ENCODE data around the gene RFFL. TPM values are rescaled to one million over a fixed set of nuclear protein-coding genes. Genes with fewer than 3 reads are reported as not detected.

The RFFL gene
- total RNA-seq, 4 donors from 2014 or later: 51.1 to 145 (median 96.1) TPM

- intact Hi-C loops (cut with DNase I): no loop called here
- TF ChIP-seq CTCF (IDR thresholded peaks at IDR 0.05): no peak
- TF ChIP-seq POLR2A (IDR thresholded peaks at IDR 0.05): no peak
- WGBS, 2 donors: 92 to 94% methylated on average over 2 of the region's 2 CpGs
- H3K36me3 ChIP-seq: no peaks in the 10 kb centered on the region
- peak overlapping the region in 2 of 3 donors; percentile 72 for H3K27ac ChIP-seq
- peaks cover 29 to 49% of the 10 kb centered on the region in 2 donors for H3K4me1 ChIP-seq
- no peak overlapping the region for H3K4me3 ChIP-seq (replicated peaks in 1 of 3)
- H3K27me3 ChIP-seq: no peaks in the 10 kb centered on the region
- H3K9me3 ChIP-seq: no peaks in the 10 kb centered on the region
- DNase-seq: no peak
These were observed 4.7 kb upstream of the RFFL start for GRCh38 chr17:35068249-35068648.

GRCh38 chr17:35065880-35066279 lies 2.4 kb upstream of the RFFL start:
- H3K27me3 ChIP-seq: no peaks in the 10 kb centered on the region
- no peaks in the 10 kb centered on the region for H3K36me3 ChIP-seq
- no peak for DNase-seq
- peak overlapping the region in 2 of 3 donors; percentile 92 to 93 for H3K27ac ChIP-seq
- intact Hi-C loops (cut with DNase I): no loop called here
- TF ChIP-seq CTCF (IDR thresholded peaks at IDR 0.05) (no peak), POLR2A (IDR thresholded peaks at IDR 0.05) (no peak)
- WGBS, 2 donors: 95 to 96% methylated on average over 4 of the region's 4 CpGs
- no peaks in the 10 kb centered on the region for H3K9me3 ChIP-seq
- peaks cover 41 to 72% of the 10 kb centered on the region in 2 donors for H3K4me1 ChIP-seq
- no peak overlapping the region for H3K4me3 ChIP-seq (replicated peaks in 1 of 3)

- peak overlapping the region; percentile 91 to 93 (median 92) for H3K27ac ChIP-seq
- H3K4me3 ChIP-seq (replicated peaks in 1 of 3): no peak overlapping the region
- H3K27me3 ChIP-seq: no peaks in the 10 kb centered on the region
- H3K36me3 ChIP-seq: no peaks in the 10 kb centered on the region
- WGBS, 2 donors: 87 to 91% methylated on average over 3 of the region's 3 CpGs
- intact Hi-C loops (cut with DNase I): no loop called here
- no peaks in the 10 kb centered on the region for H3K9me3 ChIP-seq
- DNase-seq: no peak
- TF ChIP-seq POLR2A (IDR thresholded peaks at IDR 0.05): no peak
- TF ChIP-seq CTCF (IDR thresholded peaks at IDR 0.05): no peak
- peaks cover 41 to 65% of the 10 kb centered on the region in 2 donors for H3K4me1 ChIP-seq
These were observed 1.2 kb upstream of the RFFL start for GRCh38 chr17:35064516-35065215.

- TF ChIP-seq POLR2A (IDR thresholded peaks at IDR 0.05) (no peak), CTCF (IDR thresholded peaks at IDR 0.05) (no peak)
- Histone ChIP-seq H3K36me3 (no peaks in the 10 kb centered on the region), H3K27ac (peak overlapping the region; percentile 91 to 93 (median 92)), H3K9me3 (no peaks in the 10 kb centered on the region), H3K4me3 (replicated peaks in 1 of 3) (no peak overlapping the region), H3K27me3 (no peaks in the 10 kb centered on the region), H3K4me1 (peaks cover 46 to 62% of the 10 kb centered on the region in 2 donors)
- intact Hi-C loops (cut with DNase I): no loop called here
- DNase-seq: no peak
- 89 to 92% methylated on average over 3 of the region's 3 CpGs for WGBS, 2 donors
These were observed 1.2 kb downstream of the RFFL start for GRCh38 chr17:35062308-35062707.

GRCh38 chr17:35057332-35057915 lies 6.1 kb downstream of the RFFL start:
- H3K9me3 ChIP-seq: no peaks in the 10 kb centered on the region
- no peaks in the 10 kb centered on the region for H3K36me3 ChIP-seq
- H3K27ac ChIP-seq: peak overlapping the region; percentile 37 to 64 (median 45)
- H3K4me1 ChIP-seq: peaks cover 48 to 56% of the 10 kb centered on the region in 2 donors
- TF ChIP-seq POLR2A (IDR thresholded peaks at IDR 0.05): no peak
- no peak for TF ChIP-seq CTCF (IDR thresholded peaks at IDR 0.05)
- no peak for DNase-seq
- intact Hi-C loops (cut with DNase I): no loop called here
- H3K27me3 ChIP-seq: no peaks in the 10 kb centered on the region
- WGBS, 2 donors: 97 to 100% methylated on average over 1 of the region's 1 CpG
- no peak overlapping the region for H3K4me3 ChIP-seq (replicated peaks in 1 of 3)
